Endothelial cell (in vitro differentiated cells): Measurements from ENCODE around the gene TMX1. TPM values are rescaled to one million over a fixed set of nuclear protein-coding genes. Genes with fewer than 3 reads are reported as not detected.

ENCODE experiments used
- DNase-seq: peaks from one replicate; pipeline ENCODE4 v3.0.0; 2021; ENCODE audit warnings: low spot score
- H3K27ac Mint-ChIP-seq: one replicate; pipeline ENCODE4 v1.8.0; 2021; ENCODE audit warnings: mixed read lengths, inconsistent platforms; ENCODE audit not compliant: unreplicated experiment
- H3K27me3 Mint-ChIP-seq: one replicate; pipeline ENCODE4 v1.8.0; 2021; ENCODE audit warnings: mild to moderate bottlenecking, moderate library complexity, mixed read lengths, inconsistent platforms; ENCODE audit not compliant: unreplicated experiment
- H3K36me3 Mint-ChIP-seq: one replicate; pipeline ENCODE4 v1.8.0; 2021; ENCODE audit warnings: mild to moderate bottlenecking, low read depth, mixed read lengths, inconsistent platforms; ENCODE audit not compliant: unreplicated experiment
- H3K4me1 Mint-ChIP-seq: one replicate; pipeline ENCODE4 v1.8.0; 2021; ENCODE audit warnings: mild to moderate bottlenecking, mixed read lengths, inconsistent platforms; ENCODE audit not compliant: unreplicated experiment
- H3K4me3 Mint-ChIP-seq: one replicate; pipeline ENCODE4 v1.8.0; 2021; ENCODE audit warnings: mild to moderate bottlenecking, mixed read lengths, inconsistent platforms; ENCODE audit not compliant: unreplicated experiment
- H3K9me3 Mint-ChIP-seq: one replicate; pipeline ENCODE4 v1.8.0; 2021; ENCODE audit warnings: mixed read lengths, inconsistent platforms; ENCODE audit not compliant: unreplicated experiment
- CTCF ChIP-seq: fragments of 200-600 bp; sonication (generic); IDR thresholded peaks from one replicate; pipeline ENCODE4 v1.5.0; 2021; ENCODE audit warnings: antibody characterized with exemption; ENCODE audit not compliant: unreplicated experiment
- total RNA-seq: library from RNA; stranded (reverse); fragmentation: NEBNext Ultra II Directional; extraction: Animal tissue kit (Norgen Biotek cat#: 25700); gene quantifications from one replicate; pipeline ENCODE4 v1.2.1, GENCODE V29; 2021; ENCODE audit not compliant: unreplicated experiment

The TMX1 gene
- total RNA-seq, 1 donor from 2014 or later = 17.4 TPM

DNA sequence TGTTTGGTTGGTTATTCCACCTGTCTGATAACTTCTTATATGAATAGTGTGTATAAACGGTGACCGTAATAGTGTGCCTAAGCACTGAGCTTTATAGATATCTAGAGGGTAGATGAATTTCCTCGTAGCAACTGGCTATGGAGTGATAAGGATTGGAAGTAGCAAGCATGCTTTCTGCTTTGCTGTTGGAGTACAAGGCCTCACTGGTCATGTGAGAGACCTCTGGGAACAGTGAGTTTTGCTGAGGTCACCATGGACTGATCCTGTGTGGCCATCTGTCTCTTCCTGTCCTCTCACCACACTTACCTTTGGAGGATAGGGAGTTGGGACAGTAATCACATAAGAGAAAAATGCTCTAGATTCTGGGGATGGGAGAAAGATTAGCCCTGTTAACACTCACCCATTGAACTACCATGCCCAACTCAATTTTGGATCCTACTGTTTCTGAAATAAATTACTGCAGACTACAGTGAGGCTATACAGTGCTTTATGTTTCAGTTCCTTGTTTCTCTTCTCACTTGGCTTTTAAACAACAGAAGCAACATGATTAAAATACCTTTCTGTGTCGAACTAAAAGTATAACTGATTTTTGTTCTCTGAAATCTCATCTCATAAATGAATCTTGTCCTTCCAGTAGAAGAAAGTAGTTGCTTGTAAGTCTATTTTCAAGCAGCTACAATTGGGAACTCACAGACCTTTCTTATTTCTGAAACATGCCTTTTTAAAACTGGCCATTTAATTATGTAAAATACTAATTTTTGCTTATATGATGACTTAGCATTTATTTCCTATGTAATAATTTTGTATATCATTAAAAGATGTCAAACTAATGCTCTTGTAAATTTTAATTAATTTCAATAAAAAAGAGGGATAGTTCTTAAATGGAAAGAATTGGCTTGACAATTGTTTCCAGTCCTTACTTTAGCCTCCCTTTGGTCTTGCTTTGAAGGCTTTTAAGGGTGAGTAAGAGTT is 8.3 kb downstream of the TMX1 start:
- Mint-ChIP-seq H3K36me3 (peaks cover 3% of the 10 kb centered on the region), H3K27me3 (no peaks in the 10 kb centered on the region), H3K27ac (peak overlapping the region; percentile 3), H3K9me3 (no peaks in the 10 kb centered on the region), H3K4me1 (peaks cover 11% of the 10 kb centered on the region), H3K4me3 (no peak overlapping the region)
- no peak for DNase-seq
- no peak for TF ChIP-seq CTCF

DNA sequence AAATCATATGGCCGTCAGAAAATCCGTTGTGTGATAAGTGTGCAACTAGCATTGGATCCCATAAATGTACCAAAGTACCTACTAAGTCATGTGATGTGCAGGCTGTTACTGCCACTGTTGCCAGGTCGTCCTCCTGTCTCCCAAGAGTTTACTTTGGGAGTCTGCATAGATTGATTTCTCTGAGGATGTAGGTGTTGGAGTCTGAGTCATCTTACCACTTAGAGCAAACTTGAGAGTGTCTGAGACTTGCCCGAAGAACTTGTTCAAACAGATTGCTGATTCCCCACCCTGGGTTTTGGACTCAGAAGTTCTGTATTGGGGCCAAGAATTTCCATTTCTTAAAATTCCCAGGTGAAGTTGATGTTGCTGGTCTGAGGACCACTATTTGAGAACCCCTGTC is 11.4 kb downstream of the TMX1 start:
- H3K27me3 Mint-ChIP-seq = no peaks in the 10 kb centered on the region
- no peak overlapping the region for H3K27ac Mint-ChIP-seq
- H3K9me3 Mint-ChIP-seq = no peaks in the 10 kb centered on the region
- TF ChIP-seq CTCF = no peak
- DNase-seq = no peak
- peaks cover 3% of the 10 kb centered on the region for H3K36me3 Mint-ChIP-seq
- no peak overlapping the region for H3K4me3 Mint-ChIP-seq
- no peaks in the 10 kb centered on the region for H3K4me1 Mint-ChIP-seq

GRCh38 chr14:51253880-51254279 is 13.8 kb downstream of the TMX1 start:
- Mint-ChIP-seq H3K4me1 (no peaks in the 10 kb centered on the region), H3K27ac (no peak overlapping the region), H3K36me3 (peaks cover 8% of the 10 kb centered on the region), H3K27me3 (no peaks in the 10 kb centered on the region), H3K4me3 (no peak overlapping the region), H3K9me3 (no peaks in the 10 kb centered on the region)
- no peak for DNase-seq
- TF ChIP-seq CTCF = no peak

- DNase-seq = no peak
- H3K4me3 Mint-ChIP-seq = no peak overlapping the region
- TF ChIP-seq CTCF = no peak
- H3K4me1 Mint-ChIP-seq = peaks cover 7% of the 10 kb centered on the region
- no peaks in the 10 kb centered on the region for H3K9me3 Mint-ChIP-seq
- H3K27me3 Mint-ChIP-seq = no peaks in the 10 kb centered on the region
- H3K27ac Mint-ChIP-seq = no peak overlapping the region
- peaks cover 5% of the 10 kb centered on the region for H3K36me3 Mint-ChIP-seq
These were observed 18.2 kb downstream of the TMX1 start for GRCh38 chr14:51258280-51258679.

DNA sequence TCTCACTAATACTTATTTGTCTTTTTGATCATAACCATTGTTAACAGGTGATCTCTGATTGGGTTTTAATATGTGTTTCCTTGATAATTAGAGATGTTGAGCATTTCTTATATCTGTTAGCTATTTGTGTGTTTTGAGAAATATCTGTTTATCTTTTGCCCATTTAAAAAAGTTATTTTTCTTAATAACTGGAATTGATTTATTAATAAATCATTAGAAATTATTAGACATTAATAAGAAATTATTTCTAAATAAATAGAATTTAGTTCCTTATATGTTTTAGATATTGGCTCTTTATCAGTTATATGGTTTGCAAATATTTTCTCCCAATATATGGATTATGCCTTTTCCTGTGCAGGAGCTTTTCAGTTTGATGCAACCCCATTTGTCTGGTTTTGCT is 18.7 kb downstream of the TMX1 start:
- Mint-ChIP-seq H3K27ac (no peak overlapping the region), H3K4me1 (peaks cover 7% of the 10 kb centered on the region), H3K36me3 (peaks cover 5% of the 10 kb centered on the region)

More for the DNA sequence above, 18.7 kb downstream of the TMX1 start:
- Mint-ChIP-seq H3K9me3 (no peaks in the 10 kb centered on the region), H3K27me3 (no peaks in the 10 kb centered on the region), H3K4me3 (no peak overlapping the region)
- DNase-seq = no peak
- TF ChIP-seq CTCF = no peak
